Brain microvascular endothelial cell (primary cell): ENCODE results near the gene EIF5AL1.
"Not testable (repeated sequence)": the region's sequence is repeated elsewhere in the genome, so short reads cannot be mapped to it uniquely, and the experiment has no call there.

Experiments used
- DNase-seq: peaks from one replicate; pipeline ENCODE4 v3.0.0-alpha.2; 2020
- H3K27ac ChIP-seq: fragments of 250-450 bp; sonication (Bioruptor Pico); 2 replicates; pipeline ENCODE4 v1.5.1; 2020; ENCODE audit warnings: mild to moderate bottlenecking, moderate library complexity
- H3K27me3 ChIP-seq: fragments of 250-450 bp; sonication (Bioruptor Pico); replicated peaks from 2 replicates; pipeline ENCODE4 v1.5.1; 2020; ENCODE audit warnings: mild to moderate bottlenecking
- H3K36me3 ChIP-seq: fragments of 250-450 bp; sonication (Bioruptor Pico); replicated peaks from 2 replicates; pipeline ENCODE4 v1.5.1; 2020; ENCODE audit warnings: mild to moderate bottlenecking
- H3K4me3 ChIP-seq: 2 replicates; pipeline ENCODE4 v1.5.1; 2011; ENCODE audit warnings: low read depth, mild to moderate bottlenecking, control low read depth, low read length, moderate library complexity
- in situ Hi-C: cut with HindIII; loops from 2 replicates; pipeline ENCODE4 v1.10.0; 2017; ENCODE audit warnings: low sequenced_read_pairs, low pct_ligation_motif_present

EIF5AL1 gene

DNA sequence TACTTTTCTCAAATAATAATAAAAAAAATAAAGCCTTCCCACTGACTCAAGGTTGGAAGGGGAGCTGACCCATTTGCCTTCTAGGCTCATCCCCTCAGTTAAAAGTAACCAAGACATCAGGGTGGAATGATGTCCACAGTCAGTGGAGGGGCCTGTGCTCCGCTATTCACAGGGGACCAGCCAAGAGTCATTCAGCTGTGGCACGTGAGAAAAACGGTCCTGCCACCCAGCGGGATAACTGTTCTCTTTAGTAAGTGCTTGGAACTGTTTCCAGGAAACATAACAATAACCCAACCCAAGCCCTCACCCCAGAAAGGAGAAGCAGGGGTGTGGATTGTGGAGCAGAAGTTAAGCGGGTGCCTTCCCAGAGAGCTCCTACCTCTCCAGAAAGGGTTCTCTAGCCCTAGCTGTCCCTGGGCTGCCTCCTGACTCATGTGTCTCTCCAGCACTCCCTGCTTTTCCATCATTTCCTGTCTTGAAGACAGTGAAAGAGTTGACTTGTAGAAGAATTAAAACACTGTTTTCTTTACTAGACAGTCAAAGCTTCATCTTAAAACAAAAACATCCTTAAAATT lies 2.3 kb upstream of the EIF5AL1 start:
- in situ Hi-C loops, DNase-seq, H3K27me3 ChIP-seq, H3K4me3 ChIP-seq, H3K27ac ChIP-seq, H3K36me3 ChIP-seq: not testable (repeated sequence)

DNA sequence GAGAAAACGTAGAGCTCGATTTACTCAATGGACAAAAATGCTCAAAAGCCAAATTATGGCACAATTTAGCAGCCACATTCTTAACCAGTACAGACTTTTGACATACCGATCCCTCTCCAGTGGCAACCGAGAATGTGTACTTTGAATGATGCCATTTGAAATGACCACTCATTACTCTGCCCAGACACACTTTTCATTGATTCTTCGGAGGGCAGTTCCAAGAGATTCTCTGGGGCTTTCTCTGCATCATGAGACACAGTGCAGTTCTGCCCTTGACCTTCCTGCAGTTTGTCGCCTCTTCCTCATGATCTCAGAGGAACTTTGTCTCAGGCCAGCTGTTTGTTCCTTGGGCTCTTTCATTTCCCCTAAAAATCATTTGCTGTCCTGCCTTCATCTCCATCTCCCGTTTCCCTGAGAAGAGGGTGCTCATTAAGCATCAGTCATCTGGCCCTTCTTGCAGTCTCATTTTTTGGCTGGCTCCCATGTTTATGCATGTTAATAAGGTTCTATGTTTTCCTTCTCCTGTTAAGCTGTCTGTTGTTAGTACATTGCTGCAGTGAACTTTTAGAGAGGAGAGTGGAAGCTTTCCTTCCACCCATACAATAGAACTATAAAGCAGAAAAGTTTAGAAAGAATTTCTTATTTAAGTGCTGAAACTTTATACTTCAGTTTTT lies 4.3 kb downstream of the EIF5AL1 start:
- H3K4me3 ChIP-seq, H3K27ac ChIP-seq, DNase-seq, in situ Hi-C loops, H3K27me3 ChIP-seq, H3K36me3 ChIP-seq: not testable (repeated sequence)

DNA sequence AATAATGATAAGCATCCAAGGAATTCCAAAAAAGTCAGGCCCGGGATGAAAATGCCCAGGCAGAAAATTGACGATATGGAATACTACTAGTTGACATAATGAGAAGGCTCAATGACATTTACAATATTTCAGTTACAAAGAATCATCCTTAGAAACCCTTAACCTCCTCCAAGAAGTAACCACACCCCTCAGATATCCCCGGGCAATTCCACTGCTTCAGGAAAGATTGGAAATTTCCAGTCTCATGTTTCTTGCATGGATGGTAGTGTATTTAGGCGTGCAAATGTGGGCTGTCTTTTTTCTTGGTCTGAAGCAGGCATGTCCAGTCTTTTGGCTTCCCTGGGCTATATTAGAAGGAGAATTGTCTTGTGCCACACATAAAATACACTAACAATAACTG lies 5.2 kb downstream of the EIF5AL1 start:
- H3K27ac ChIP-seq, in situ Hi-C loops, H3K4me3 ChIP-seq, H3K27me3 ChIP-seq, DNase-seq, H3K36me3 ChIP-seq: not testable (repeated sequence)

DNA sequence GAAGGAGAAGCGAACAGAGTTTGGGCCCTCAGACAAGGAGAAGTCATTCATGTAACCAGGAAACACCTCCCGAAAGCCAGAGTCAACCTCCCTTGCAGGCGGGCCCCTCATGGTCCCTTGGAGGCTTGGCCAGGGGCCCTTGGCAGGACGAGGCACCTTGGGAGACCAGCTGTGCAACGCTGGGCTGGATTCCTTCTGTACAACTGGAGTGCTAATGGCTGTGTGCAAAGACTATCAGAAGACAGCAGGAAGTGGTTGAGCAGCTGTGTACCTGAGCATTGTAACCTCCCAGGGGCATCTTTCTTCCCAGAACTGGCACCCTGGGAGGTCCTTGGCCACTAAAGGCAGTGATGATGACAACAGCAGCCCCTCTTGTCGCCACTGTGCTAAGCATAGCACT lies 9.4 kb downstream of the EIF5AL1 start:
- H3K27ac ChIP-seq, DNase-seq, H3K27me3 ChIP-seq, H3K36me3 ChIP-seq, H3K4me3 ChIP-seq, in situ Hi-C loops: not testable (repeated sequence)

DNA sequence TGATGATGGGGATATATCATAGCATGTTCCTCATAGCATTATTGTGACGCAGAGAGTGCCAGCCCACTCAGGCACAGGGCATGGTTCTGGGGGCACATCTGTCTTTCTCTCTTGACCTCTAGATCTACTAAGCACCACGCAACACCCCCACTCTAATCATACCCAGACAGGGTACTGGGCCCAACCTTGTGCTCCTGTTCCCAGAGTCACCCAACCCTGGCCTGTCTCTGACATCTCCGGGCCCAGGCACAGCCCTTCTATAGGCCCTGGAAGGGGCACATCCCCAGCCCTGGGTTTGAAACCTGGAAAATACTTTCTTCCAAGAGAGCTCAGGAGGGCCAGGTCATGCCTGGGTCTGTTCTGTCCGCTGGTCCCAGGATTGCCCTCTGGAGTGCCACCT lies 10.1 kb downstream of the EIF5AL1 start:
- DNase-seq, H3K4me3 ChIP-seq, H3K27me3 ChIP-seq, H3K27ac ChIP-seq, in situ Hi-C loops, H3K36me3 ChIP-seq: not testable (repeated sequence)

DNA sequence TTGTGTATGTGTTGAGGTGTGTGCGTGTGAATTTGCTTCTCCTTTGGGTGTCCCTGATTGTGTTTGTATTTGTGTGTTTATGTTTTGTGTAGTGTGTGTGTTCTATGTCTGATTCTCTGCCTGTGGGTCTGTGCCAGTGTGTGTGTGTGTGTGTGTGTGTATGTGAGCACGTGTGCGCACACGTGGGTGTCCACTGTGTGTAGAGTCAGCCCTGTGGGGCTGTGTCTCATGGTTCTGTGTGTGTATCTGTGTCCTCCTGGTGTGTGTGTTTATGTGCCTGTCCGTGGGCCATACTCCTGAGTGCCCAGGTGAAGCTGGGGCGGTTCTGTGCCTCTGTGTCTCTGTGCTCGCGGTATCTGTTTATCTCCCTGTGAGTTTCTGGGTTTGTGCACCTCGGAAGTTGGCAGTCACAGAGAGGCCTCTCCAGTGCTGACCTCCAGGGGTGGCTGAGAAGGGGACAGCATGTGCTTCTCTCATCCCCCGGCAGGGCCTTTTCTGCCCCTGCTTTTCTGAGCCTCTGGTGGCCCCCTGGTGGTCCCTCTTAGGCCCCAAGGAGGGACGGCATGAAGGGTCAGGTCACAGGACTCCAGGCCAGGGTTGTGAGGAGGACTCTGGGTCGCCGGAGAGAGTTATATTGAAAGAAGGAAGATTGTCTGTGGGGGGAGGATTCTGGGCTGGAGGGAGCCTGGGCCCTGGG lies 11.0 kb downstream of the EIF5AL1 start:
- H3K27ac ChIP-seq, H3K27me3 ChIP-seq, H3K36me3 ChIP-seq, in situ Hi-C loops, H3K4me3 ChIP-seq, DNase-seq: not testable (repeated sequence)

DNA sequence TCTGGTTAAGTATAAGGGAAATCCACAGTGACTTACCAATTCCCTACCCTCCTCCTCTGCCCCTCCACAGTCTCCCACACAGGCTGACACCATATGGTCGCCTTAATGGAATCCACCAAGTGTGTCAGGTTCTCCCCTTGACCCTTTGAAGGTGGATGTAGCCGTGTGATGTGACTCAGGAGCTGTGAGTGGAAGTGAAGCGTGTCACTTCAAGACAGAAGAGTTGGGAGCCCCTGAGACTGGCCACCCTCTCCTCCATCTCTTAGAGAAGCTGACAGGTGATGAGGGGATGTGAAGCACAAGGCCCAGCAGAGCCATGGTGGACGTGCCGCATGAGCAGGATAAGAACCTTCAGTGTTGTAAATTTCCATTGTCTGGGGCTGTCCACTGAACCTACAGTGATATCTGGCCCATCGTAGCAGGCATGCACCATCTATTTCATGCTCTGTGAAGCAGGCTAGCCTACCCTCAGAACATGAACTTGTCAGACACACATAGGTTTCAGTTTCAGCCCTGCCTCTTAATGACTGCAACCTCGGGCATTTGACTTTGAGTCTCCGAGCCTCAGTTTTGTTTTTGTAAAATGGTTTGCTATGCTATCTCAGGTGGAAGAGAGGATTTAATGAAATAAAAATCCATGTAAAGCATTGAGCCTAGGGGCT lies 12.8 kb downstream of the EIF5AL1 start:
- in situ Hi-C loops, DNase-seq, H3K36me3 ChIP-seq: not testable (repeated sequence)

DNA sequence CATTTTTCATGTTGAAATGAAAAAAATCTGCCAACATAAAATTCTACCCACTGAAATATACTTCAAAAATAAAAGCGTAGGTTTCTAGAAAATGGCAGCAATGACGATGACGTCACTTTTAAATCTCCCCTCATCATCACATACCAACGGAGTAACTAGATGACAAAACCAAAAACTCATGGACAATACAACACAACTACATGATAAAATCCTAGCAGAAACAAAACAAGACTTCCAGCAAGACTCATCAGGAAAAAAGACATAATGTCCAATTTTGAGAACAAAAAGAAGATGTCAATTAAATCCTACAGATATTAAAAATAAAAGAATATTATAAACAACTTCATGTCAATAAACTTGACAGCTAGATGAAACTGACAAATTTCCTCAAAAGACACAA lies 15.9 kb downstream of the EIF5AL1 start:
- H3K4me3 ChIP-seq, in situ Hi-C loops, DNase-seq: not testable (repeated sequence)

More for the DNA sequence above, 12.8 kb downstream of the EIF5AL1 start:
- not testable (repeated sequence) for H3K27ac ChIP-seq, H3K27me3 ChIP-seq, H3K4me3 ChIP-seq

DNA sequence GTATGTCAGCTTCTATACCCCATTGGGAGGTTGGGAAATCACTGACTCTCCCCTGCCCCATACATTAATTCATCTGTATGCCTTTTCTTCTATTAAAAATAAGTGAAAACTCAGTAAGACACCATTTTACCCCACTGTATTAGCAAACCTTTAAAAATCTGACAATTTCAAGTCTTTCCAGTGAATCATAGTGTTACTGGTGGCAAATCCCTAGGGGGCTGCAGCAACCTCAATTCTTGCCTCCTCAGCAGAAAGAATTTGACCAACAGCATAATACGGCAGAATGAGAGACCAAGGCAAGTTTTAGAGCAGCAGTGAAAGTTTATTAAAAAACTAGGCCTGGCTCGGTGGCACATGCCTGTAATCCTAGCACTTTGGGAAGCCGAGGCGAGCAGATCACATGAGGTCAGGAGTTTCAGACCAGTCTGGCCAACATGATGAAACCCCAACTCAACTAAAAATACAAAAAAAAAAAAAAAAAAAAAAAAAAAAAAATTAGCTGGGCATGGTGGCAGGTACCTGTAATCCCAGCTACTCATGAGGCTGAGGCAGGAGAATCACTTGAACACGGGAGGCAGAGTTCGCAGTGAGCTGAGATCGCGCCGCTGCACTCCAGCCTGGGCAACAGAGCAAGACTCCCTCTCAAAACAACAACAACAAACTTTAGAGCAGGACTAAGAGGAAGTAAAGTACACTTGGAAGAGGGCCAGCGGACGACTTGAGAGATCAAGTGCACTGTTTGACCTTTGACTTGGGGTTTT lies 21.0 kb downstream of the EIF5AL1 start:
- H3K27me3 ChIP-seq, H3K4me3 ChIP-seq, H3K27ac ChIP-seq, H3K36me3 ChIP-seq, DNase-seq, in situ Hi-C loops: not testable (repeated sequence)

More for the DNA sequence above, 15.9 kb downstream of the EIF5AL1 start:
- not testable (repeated sequence) for H3K27ac ChIP-seq, H3K36me3 ChIP-seq, H3K27me3 ChIP-seq

DNA sequence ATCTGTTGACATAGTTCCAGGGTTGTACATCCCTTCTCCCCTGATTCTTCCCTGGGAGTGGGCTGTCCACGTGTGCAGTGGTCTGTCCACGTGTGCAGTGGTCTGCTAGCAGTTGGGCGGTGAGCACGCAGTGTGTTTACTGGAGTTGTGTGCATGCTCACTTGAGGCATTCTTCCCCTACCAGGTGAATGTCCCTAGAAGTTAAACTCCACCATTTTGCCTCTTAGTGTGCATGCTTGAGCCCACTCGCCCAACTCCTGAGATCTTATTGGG lies 21.5 kb downstream of the EIF5AL1 start:
- in situ Hi-C loops, DNase-seq, H3K36me3 ChIP-seq, H3K27ac ChIP-seq, H3K4me3 ChIP-seq, H3K27me3 ChIP-seq: not testable (repeated sequence)

DNA sequence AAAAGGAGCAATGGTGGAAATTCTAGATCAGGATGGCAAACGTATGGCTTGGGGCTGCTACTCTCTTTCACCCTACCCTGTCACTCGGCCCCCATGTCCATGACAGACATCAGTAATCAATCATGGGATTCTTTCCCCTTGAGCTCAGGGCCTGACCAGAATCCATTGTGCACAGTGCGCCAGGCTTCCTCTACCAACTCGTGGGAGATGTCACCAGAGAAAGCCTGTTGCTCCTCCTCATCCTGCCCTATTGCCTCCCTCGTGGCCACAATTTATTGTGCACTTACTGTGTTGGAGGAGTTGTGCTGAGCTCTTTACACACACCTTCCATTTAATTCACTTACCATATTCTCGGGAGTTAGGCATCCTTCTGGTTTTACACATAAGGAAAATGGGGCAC lies 26.0 kb downstream of the EIF5AL1 start:
- H3K4me3 ChIP-seq, H3K36me3 ChIP-seq, H3K27ac ChIP-seq, in situ Hi-C loops, DNase-seq, H3K27me3 ChIP-seq: not testable (repeated sequence)

DNA sequence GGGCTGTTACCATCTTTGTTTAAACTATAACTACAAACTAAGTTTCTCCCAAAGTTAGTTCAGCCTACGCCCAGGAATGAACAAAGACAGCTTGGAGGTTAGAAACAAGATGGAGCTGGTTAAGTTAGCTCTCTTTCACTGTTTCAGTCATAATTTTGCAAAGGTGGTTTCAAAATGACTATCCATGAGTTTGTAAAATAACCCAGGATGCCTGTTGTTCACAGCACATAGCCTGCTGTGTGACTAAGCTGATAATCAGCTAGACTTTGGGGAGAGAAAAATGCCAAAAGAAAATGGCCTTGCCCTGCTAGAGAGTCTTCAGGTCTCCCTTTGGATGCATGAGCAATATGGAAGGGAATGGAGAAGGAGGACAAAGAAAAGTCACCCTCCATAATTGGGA lies 28.6 kb downstream of the EIF5AL1 start:
- in situ Hi-C loops, H3K36me3 ChIP-seq, H3K27ac ChIP-seq, H3K27me3 ChIP-seq, H3K4me3 ChIP-seq, DNase-seq: not testable (repeated sequence)
